ENCODE measurements around the gene SERPINA10. TPM values are rescaled to one million over a fixed set of nuclear protein-coding genes. Genes with fewer than 3 reads are reported as not detected.

The SERPINA10 gene
- polyA plus RNA-seq, 3 donors, result not detected

DNA sequence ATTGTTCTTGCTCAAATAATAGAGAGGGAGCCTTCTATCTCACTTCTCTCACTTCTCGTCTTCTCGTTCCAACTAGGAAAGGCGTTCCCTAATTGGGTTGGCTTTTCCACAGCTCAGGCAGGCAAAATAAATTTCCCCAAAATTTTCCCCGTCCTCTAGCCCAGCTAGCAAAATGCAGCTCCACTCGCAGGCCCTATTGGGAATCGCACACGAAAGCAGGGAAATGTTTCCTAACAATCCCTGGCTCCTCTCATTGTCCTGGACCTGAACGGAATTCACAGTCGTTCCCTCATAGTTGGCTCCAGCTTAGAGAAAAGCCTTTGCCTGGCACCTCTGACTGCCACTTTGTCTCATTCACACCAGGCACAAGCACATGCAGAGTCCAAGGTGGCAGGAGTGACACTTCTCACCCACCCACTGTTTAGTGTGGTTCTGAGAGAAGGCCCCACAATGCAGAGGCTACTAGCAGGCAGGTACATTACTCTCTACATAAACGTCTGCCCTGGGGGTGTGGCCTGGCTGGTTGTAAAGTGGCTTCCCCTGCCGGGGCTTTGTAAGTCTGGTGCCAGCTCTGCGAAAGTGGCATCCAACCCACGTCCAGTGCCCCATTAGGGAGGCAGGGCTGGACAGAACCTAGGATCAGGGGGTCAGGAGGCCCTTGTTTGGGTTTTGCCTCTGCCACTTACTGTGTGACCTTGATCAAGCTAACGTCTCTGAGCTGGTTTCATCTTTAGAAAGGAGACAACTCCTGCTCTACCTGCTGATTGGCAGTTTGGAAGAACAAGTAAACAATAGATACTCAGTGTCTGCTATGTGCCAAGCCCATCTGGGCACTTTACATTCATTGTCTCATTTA lies 4.2 kb downstream of the SERPINA10 start:
- Mint-ChIP-seq H3K9me3 (peaks cover 0 to 5% (median 2%) of the 10 kb centered on the region in 7 donors), H3K27me3 (ENCODE audit: low read depth in 3 of 3) (peaks cover 0 to 5% (median 4%) of the 10 kb centered on the region in 3 donors), H3K4me1 (no peaks in the 10 kb centered on the region), H3K4me3 (no peak overlapping the region), H3K36me3 (no peaks in the 10 kb centered on the region), H3K27ac (peak overlapping the region in 1 of 7 donors; percentile 36)
- 84% methylated on average over 11 of the region's 14 CpGs for WGBS (ENCODE audit: insufficient coverage)
- H3K4me3 ChIP-seq (replicated peaks in 1 of 3; ENCODE audit: low read depth in 2 of 3, low read length in 3 of 3), result no peak overlapping the region
- H3K36me3 ChIP-seq (replicated peaks in 1 of 2; ENCODE audit: control insufficient read depth in 1 of 2, insufficient read depth in 2 of 2, low read length in 2 of 2), result no peaks in the 10 kb centered on the region
- H3K79me2 ChIP-seq (ENCODE audit: insufficient read depth, low read length), result no peaks in the 10 kb centered on the region
- no peaks in the 10 kb centered on the region for H4K20me1 ChIP-seq (ENCODE audit: insufficient read depth, low read length)
- no peaks in the 10 kb centered on the region for H3K9me3 ChIP-seq (replicated peaks in 1 of 2; ENCODE audit: control insufficient read depth in 1 of 2, insufficient read depth in 1 of 2, low read length in 2 of 2)
- intact Hi-C loops (cut with micrococcal nuclease), result no loop called here
- no peaks in the 10 kb centered on the region for H3K4me1 ChIP-seq (ENCODE audit: control insufficient read depth in 1 of 2, insufficient read depth in 2 of 2, low read length in 2 of 2)
- DNase-seq, result no peak
- no peak overlapping the region for H3K9ac ChIP-seq (ENCODE audit: insufficient read depth, low read length, poor library complexity, severe bottlenecking)
- H3K27ac ChIP-seq (ENCODE audit: low read depth in 1 of 2, low read length in 2 of 2), result no peak overlapping the region
- no peak overlapping the region for H3K4me2 ChIP-seq (replicated peaks; ENCODE audit: extremely low read depth, low read length, poor library complexity, severe bottlenecking)
- TF ChIP-seq, protein P1, sequence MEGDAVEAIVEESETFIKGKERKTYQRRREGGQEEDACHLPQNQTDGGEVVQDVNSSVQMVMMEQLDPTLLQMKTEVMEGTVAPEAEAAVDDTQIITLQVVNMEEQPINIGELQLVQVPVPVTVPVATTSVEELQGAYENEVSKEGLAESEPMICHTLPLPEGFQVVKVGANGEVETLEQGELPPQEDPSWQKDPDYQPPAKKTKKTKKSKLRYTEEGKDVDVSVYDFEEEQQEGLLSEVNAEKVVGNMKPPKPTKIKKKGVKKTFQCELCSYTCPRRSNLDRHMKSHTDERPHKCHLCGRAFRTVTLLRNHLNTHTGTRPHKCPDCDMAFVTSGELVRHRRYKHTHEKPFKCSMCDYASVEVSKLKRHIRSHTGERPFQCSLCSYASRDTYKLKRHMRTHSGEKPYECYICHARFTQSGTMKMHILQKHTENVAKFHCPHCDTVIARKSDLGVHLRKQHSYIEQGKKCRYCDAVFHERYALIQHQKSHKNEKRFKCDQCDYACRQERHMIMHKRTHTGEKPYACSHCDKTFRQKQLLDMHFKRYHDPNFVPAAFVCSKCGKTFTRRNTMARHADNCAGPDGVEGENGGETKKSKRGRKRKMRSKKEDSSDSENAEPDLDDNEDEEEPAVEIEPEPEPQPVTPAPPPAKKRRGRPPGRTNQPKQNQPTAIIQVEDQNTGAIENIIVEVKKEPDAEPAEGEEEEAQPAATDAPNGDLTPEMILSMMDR (IDR thresholded peaks at IDR 0.05), result no peak
- H2AFZ ChIP-seq (ENCODE audit: insufficient read depth, low read depth, low read length, poor library complexity, severe bottlenecking), result no peak overlapping the region
- no peaks in the 10 kb centered on the region for H3K27me3 ChIP-seq (ENCODE audit: control insufficient read depth in 2 of 2, insufficient read depth in 2 of 2, low read length in 2 of 2)

DNA sequence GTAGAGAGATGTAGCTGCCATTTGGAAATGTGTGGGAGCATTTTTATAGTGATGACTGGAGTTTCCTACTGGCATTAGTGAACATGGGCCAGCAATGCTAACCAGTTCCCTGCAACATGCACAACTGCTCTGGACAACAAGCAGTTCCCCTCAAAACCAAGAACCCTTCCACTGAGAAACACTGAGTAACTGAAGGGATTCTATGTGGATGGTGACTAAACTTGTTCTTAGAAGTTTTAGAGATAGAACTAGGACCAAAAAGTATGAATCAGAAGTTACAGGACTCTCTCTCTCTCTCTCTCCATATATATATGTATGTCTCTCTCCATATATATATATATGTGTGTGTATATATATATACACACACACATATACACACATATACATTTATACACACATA lies 7.9 kb downstream of the SERPINA10 start:
- H3K4me1 Mint-ChIP-seq, result no peaks in the 10 kb centered on the region
- H3K9me3 Mint-ChIP-seq, result peaks cover 0 to 3% (median 2%) of the 10 kb centered on the region in 7 donors
- H3K4me3 ChIP-seq (replicated peaks in 1 of 3; ENCODE audit: low read depth in 2 of 3, low read length in 3 of 3), result no peak overlapping the region
- H3K36me3 Mint-ChIP-seq, result no peaks in the 10 kb centered on the region
- no peaks in the 10 kb centered on the region for H4K20me1 ChIP-seq (ENCODE audit: insufficient read depth, low read length)
- no peaks in the 10 kb centered on the region for H3K79me2 ChIP-seq (ENCODE audit: insufficient read depth, low read length)
- no peaks in the 10 kb centered on the region for H3K27me3 ChIP-seq (ENCODE audit: control insufficient read depth in 2 of 2, insufficient read depth in 2 of 2, low read length in 2 of 2)
- H3K4me1 ChIP-seq (ENCODE audit: control insufficient read depth in 1 of 2, insufficient read depth in 2 of 2, low read length in 2 of 2), result no peaks in the 10 kb centered on the region
- no peak overlapping the region for H3K27ac ChIP-seq (ENCODE audit: low read depth in 1 of 2, low read length in 2 of 2)
- H3K4me3 Mint-ChIP-seq, result no peak overlapping the region
- no peaks in the 10 kb centered on the region for H3K9me3 ChIP-seq (replicated peaks in 1 of 2; ENCODE audit: control insufficient read depth in 1 of 2, insufficient read depth in 1 of 2, low read length in 2 of 2)
- no peak overlapping the region for H3K27ac Mint-ChIP-seq
- no peak overlapping the region for H2AFZ ChIP-seq (ENCODE audit: insufficient read depth, low read depth, low read length, poor library complexity, severe bottlenecking)
- peaks cover 0 to 4% (median 3%) of the 10 kb centered on the region in 3 donors for H3K27me3 Mint-ChIP-seq (ENCODE audit: low read depth in 3 of 3)
- H3K4me2 ChIP-seq (replicated peaks; ENCODE audit: extremely low read depth, low read length, poor library complexity, severe bottlenecking), result no peak overlapping the region
- intact Hi-C loops (cut with micrococcal nuclease), result no loop called here
- H3K9ac ChIP-seq (ENCODE audit: insufficient read depth, low read length, poor library complexity, severe bottlenecking), result no peak overlapping the region
- no peaks in the 10 kb centered on the region for H3K36me3 ChIP-seq (replicated peaks in 1 of 2; ENCODE audit: control insufficient read depth in 1 of 2, insufficient read depth in 2 of 2, low read length in 2 of 2)
- DNase-seq, result no peak
- TF ChIP-seq, protein P1 (IDR thresholded peaks at IDR 0.05), result no peak
